ENCODE data around the gene GZMM. TPM values are rescaled to one million over a fixed set of nuclear protein-coding genes. Genes with fewer than 3 reads are reported as not detected.

GZMM gene
- total and polyA plus RNA-seq, 7 donors = 0.49 to 11.2 TPM; not detected in 5

- 53 to 54% methylated on average over 21 of the region's 21 CpGs for WGBS, 2 donors
- Histone ChIP-seq H3K4me1 (peaks cover 0 to 17% (median 12%) of the 10 kb centered on the region in 4 donors), H3K4me3 (no peak overlapping the region), H3K9me3 (no peaks in the 10 kb centered on the region), H3K27me3 (no peaks in the 10 kb centered on the region), H3K27ac (peak overlapping the region in 3 of 4 donors; percentile 3 to 62 (median 52)), H3K36me3 (no peaks in the 10 kb centered on the region)
- DNase-seq = no peak
- intact Hi-C loops (cut with DNase I) = no loop called here
- no peak for TF ChIP-seq POLR2A (IDR thresholded peaks at IDR 0.05)
- TF ChIP-seq POLR2AphosphoS5 (IDR thresholded peaks at IDR 0.05) = peak in 2 of 4 donors; percentile 15 to 37
These were observed 15.1 kb downstream of the GZMM start for GRCh38 chr19:558770-559439.

- H3K9me3 ChIP-seq = no peaks in the 10 kb centered on the region
- intact Hi-C loops (cut with DNase I) = no loop called here
- H3K4me1 ChIP-seq = peaks cover 0 to 17% (median 12%) of the 10 kb centered on the region in 4 donors
- 68 to 78% methylated on average over 12 of the region's 12 CpGs for WGBS, 2 donors
- no peaks in the 10 kb centered on the region for H3K27me3 ChIP-seq
- no peak for DNase-seq
- TF ChIP-seq POLR2AphosphoS5 (IDR thresholded peaks at IDR 0.05) = no peak
- no peak overlapping the region for H3K4me3 ChIP-seq
- H3K27ac ChIP-seq = no peak overlapping the region
- H3K36me3 ChIP-seq = no peaks in the 10 kb centered on the region
These were observed 16.3 kb downstream of the GZMM start for GRCh38 chr19:560121-560520.

DNA sequence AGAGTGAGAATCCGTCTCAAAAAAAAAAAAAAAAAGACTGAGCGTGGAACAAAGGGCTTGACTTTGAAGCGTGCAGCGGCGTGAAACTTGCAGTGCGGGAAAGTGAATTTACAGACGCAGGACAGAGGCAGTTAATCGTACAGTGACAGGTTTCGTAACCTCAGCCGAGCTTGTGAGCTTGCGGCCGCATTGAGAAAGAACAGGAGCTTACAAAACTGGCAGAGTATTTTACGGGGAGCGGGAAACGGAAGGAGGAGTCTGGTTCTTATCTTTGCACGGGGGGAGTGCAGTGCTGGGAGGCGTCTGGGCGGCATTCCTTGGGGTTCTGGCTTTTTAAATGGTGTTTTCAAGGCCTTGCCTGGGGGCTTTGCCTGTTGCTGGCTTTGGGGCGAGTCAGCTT, 22.6 kb downstream of the GZMM start:
- TF ChIP-seq, protein P1, sequence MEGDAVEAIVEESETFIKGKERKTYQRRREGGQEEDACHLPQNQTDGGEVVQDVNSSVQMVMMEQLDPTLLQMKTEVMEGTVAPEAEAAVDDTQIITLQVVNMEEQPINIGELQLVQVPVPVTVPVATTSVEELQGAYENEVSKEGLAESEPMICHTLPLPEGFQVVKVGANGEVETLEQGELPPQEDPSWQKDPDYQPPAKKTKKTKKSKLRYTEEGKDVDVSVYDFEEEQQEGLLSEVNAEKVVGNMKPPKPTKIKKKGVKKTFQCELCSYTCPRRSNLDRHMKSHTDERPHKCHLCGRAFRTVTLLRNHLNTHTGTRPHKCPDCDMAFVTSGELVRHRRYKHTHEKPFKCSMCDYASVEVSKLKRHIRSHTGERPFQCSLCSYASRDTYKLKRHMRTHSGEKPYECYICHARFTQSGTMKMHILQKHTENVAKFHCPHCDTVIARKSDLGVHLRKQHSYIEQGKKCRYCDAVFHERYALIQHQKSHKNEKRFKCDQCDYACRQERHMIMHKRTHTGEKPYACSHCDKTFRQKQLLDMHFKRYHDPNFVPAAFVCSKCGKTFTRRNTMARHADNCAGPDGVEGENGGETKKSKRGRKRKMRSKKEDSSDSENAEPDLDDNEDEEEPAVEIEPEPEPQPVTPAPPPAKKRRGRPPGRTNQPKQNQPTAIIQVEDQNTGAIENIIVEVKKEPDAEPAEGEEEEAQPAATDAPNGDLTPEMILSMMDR (IDR thresholded peaks at IDR 0.05) = no peak
- TF ChIP-seq POLR2AphosphoS5 (IDR thresholded peaks at IDR 0.05) (peak; percentile 93 to 99 (median 97)), EP300 (IDR thresholded peaks at IDR 0.05) (peak; percentile 89 to 96 (median 94)), POLR2A (IDR thresholded peaks at IDR 0.05) (no peak)
- peak; percentile 96 for DNase-seq
- Histone ChIP-seq H3K9me3 (no peaks in the 10 kb centered on the region), H3K4me1 (peaks cover 0 to 23% (median 17%) of the 10 kb centered on the region in 4 donors), H3K27me3 (no peaks in the 10 kb centered on the region), H3K27ac (peak overlapping the region; percentile 38 to 91 (median 80)), H3K4me3 (peak overlapping the region in 3 of 4 donors; percentile 8 to 24 (median 21)), H3K36me3 (no peaks in the 10 kb centered on the region)
- intact Hi-C loops (cut with DNase I) = no loop called here
- 74 to 90% methylated on average over 18 to 19 of the region's 19 CpGs for WGBS, 2 donors

GRCh38 chr19:566844-567243, 23.0 kb downstream of the GZMM start:
- DNase-seq = peak; percentile 65
- Histone ChIP-seq H3K27me3 (no peaks in the 10 kb centered on the region), H3K9me3 (no peaks in the 10 kb centered on the region), H3K4me3 (peak overlapping the region in 3 of 4 donors; percentile 8 to 24 (median 21)), H3K4me1 (peaks cover 0 to 27% (median 20%) of the 10 kb centered on the region in 4 donors), H3K27ac (peak overlapping the region; percentile 38 to 91 (median 80)), H3K36me3 (no peaks in the 10 kb centered on the region)
- 84 to 85% methylated on average over 16 of the region's 16 CpGs for WGBS, 2 donors
- TF ChIP-seq, protein P1 (IDR thresholded peaks at IDR 0.05) = no peak
- TF ChIP-seq POLR2A (IDR thresholded peaks at IDR 0.05) = no peak
- no peak for TF ChIP-seq EP300 (IDR thresholded peaks at IDR 0.05)
- no peak for TF ChIP-seq POLR2AphosphoS5 (IDR thresholded peaks at IDR 0.05)
- intact Hi-C loops (cut with DNase I) = no loop called here

DNA sequence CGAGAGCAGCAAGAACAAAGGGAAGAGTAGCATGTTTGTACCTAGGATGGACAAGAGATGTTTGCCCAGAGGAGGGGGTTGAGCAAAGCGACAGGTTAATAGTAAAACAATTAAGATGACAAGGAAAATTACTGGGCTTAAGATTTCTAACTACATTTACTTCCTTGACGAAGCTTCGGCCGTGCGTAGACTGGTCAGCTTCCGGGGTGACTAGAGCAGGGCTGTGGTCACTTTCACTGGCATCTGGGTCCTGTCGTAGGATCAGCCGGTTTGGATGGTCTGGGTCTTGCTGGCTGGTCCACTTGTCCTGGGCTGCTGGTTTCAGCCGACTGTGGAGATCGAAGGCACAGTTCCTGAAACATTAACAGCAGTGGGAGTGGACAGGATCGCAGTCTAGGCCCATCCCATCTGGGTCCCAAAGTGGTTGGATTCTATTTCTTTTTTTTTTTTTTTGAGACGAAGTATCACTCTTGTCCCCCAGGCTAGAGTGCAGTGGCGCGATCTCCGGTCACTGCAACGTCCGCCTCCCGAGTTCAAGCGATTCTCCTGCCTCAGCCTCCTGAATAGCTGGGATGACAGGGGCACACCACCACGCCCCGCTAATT, 23.5 kb downstream of the GZMM start:
- Histone ChIP-seq H3K27me3 (no peaks in the 10 kb centered on the region), H3K36me3 (no peaks in the 10 kb centered on the region), H3K9me3 (no peaks in the 10 kb centered on the region), H3K4me3 (peak overlapping the region in 2 of 4 donors; percentile 8 to 24), H3K27ac (peak overlapping the region in 3 of 4 donors; percentile 78 to 91 (median 83)), H3K4me1 (peaks cover 0 to 29% (median 21%) of the 10 kb centered on the region in 4 donors)
- intact Hi-C loops (cut with DNase I) = no loop called here
- peak; percentile 56 for DNase-seq
- WGBS, 2 donors = 93 to 94% methylated on average over 22 of the region's 22 CpGs
- TF ChIP-seq, protein P1 (IDR thresholded peaks at IDR 0.05) = no peak
- TF ChIP-seq POLR2AphosphoS5 (IDR thresholded peaks at IDR 0.05) (no peak), POLR2A (IDR thresholded peaks at IDR 0.05) (no peak)
